Nephron progenitor cell (in vitro differentiated cells): ENCODE measurements around the gene HERC5.

Source experiments
- DNase-seq: peaks from one replicate; pipeline ENCODE4 v3.0.0; 2021
- H3K27ac Mint-ChIP-seq: 2 replicates; pipeline ENCODE4 v1.8.0; 2021; ENCODE audit warnings: mild to moderate bottlenecking, moderate library complexity, mixed read lengths
- H3K27me3 Mint-ChIP-seq: 2 replicates; pipeline ENCODE4 v1.8.0; 2021; ENCODE audit warnings: mild to moderate bottlenecking, low read depth, mixed read lengths; ENCODE audit not compliant: poor library complexity
- H3K36me3 Mint-ChIP-seq: 2 replicates; pipeline ENCODE4 v1.8.0; 2021; ENCODE audit warnings: low read depth, mixed read lengths
- H3K4me1 Mint-ChIP-seq: 2 replicates; pipeline ENCODE4 v1.8.0; 2021; ENCODE audit warnings: mixed read lengths
- H3K4me3 Mint-ChIP-seq: 2 replicates; pipeline ENCODE4 v1.8.0; 2021; ENCODE audit warnings: mild to moderate bottlenecking, moderate library complexity, mixed read lengths
- H3K9me3 Mint-ChIP-seq: 2 replicates; pipeline ENCODE4 v1.8.0; 2021; ENCODE audit warnings: mild to moderate bottlenecking, moderate library complexity, mixed read lengths
- CTCF ChIP-seq: fragments of 200-600 bp; sonication (generic); IDR thresholded peaks from 2 replicates; pipeline ENCODE4 v1.5.0; 2021; ENCODE audit warnings: antibody characterized with exemption

Gene HERC5

GRCh38 chr4:88517825-88518224 is 60.9 kb downstream of the HERC5 start:
- no peak for TF ChIP-seq CTCF
- Mint-ChIP-seq H3K36me3 (peaks cover 24% of the 10 kb centered on the region), H3K9me3 (no peaks in the 10 kb centered on the region), H3K4me3 (no peak overlapping the region), H3K27me3 (peaks cover 3% of the 10 kb centered on the region), H3K27ac (peak overlapping the region; percentile 55), H3K4me1 (peaks cover 30% of the 10 kb centered on the region)
- DNase-seq = no peak

DNA sequence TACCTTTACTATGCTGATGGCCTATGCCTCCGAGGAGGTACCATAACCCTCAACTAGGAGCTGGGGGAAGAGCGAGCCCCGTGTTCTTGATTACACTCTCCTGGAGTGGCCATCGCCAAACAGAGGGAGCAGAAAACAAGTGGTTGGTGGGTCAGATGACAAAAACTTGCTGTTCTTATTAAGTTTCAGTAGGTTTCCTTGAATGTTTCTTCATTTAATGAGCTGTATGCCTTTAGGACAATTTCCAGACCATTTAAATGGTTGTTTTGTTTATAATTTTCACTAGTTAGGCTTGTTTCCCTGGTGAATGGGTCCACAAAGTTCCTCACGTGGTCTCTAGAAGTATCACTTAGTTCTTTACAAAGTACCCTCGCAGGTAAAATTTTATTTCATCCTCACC is 62.0 kb downstream of the HERC5 start:
- no peak overlapping the region for H3K4me3 Mint-ChIP-seq
- no peak for TF ChIP-seq CTCF
- H3K4me1 Mint-ChIP-seq = peaks cover 30% of the 10 kb centered on the region
- no peak for DNase-seq
- no peaks in the 10 kb centered on the region for H3K9me3 Mint-ChIP-seq
- no peak overlapping the region for H3K27ac Mint-ChIP-seq
- H3K36me3 Mint-ChIP-seq = peaks cover 24% of the 10 kb centered on the region
- H3K27me3 Mint-ChIP-seq = no peaks in the 10 kb centered on the region

GRCh38 chr4:88522702-88523324 is 65.9 kb downstream of the HERC5 start:
- DNase-seq = peak; percentile 34
- Mint-ChIP-seq H3K4me1 (peaks cover 38% of the 10 kb centered on the region), H3K4me3 (peak overlapping the region; percentile 98), H3K27me3 (peaks cover 4% of the 10 kb centered on the region), H3K9me3 (no peaks in the 10 kb centered on the region), H3K27ac (peak overlapping the region; percentile 97), H3K36me3 (peaks cover 24% of the 10 kb centered on the region)
- TF ChIP-seq CTCF = no peak

DNA sequence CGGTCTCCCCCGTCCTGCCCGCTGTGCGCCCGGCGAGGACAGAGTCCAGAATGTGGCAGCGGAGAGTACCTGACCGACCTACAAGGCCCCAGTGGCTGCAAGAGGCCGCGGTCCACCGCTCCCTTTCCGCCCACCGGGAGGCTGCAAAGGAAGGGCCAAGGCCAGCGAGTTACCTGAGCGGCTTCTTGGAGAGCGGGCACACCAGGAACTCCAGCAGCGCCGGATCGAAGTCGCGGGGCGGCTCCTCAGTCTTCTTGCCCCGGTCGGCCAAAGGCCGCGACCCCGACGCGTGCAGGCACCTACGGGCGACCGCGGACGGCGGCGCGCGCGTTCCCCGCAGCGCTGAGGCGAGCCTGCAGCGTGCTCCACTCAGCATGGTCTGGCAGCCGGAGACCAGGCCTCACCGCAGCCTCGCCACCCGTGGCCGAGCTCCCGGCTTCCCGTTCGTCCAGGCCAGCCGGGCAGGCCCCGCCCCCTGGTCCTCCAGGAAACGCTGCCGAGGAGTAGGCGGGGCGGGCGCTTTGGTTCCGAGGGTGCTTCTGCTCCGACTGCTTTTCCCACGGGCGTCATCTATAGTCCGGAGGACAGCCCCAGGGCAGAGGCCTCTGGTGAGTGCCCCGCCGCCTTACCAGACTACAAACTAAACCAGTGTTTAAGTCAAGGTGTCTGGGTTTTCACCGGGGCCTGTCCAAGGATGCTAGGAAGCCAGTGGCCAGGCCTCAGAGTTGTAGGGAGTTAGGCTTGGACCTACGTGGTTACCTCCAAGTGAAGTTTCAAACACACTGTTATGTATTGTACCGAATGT is 66.6 kb downstream of the HERC5 start, which contains the start of gene PYURF:
Gene PYURF (minus strand): TSS at position 452 of the 805 bp plus-strand sequence. CDS start 76 bp downstream, at position 376.
- Mint-ChIP-seq H3K36me3 (peaks cover 24% of the 10 kb centered on the region), H3K9me3 (no peaks in the 10 kb centered on the region), H3K4me3 (peak within 1 kb of the TSS; percentile 98), H3K27me3 (peaks cover 4% of the 10 kb centered on the region), H3K27ac (peak within 1 kb of the TSS; percentile 97), H3K4me1 (peaks cover 42% of the 10 kb centered on the region)
- TF ChIP-seq CTCF = no peak
- peak; percentile 97 for DNase-seq

DNA sequence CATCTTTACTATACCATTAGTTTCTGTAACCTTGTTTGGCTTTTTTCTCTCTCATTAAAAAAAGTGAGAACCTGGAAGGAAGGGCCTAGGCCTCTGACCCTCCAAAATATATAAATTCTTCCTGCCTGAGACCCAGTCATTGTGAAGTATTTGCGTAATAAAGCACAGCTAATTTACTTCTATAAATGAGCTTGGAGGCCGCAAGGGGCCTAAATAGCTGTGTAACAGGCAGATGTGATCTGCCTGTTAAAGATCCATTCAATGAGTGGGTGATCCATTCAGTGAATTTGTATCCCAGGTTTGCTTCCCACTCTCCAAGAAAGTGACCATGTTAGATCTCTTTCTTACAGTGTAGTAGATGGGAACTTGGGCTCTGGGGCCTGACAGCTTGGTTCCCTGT is 67.3 kb downstream of the HERC5 start:
- peak overlapping the region; percentile 54 for H3K27ac Mint-ChIP-seq
- DNase-seq = no peak
- peaks cover 4% of the 10 kb centered on the region for H3K27me3 Mint-ChIP-seq
- peak overlapping the region; percentile 98 for H3K4me3 Mint-ChIP-seq
- peaks cover 42% of the 10 kb centered on the region for H3K4me1 Mint-ChIP-seq
- peaks cover 17% of the 10 kb centered on the region for H3K36me3 Mint-ChIP-seq
- TF ChIP-seq CTCF = no peak
- no peaks in the 10 kb centered on the region for H3K9me3 Mint-ChIP-seq
